HCT116 (cell line): Measurements from ENCODE around the gene DACT3. TPM values are rescaled to one million over a fixed set of nuclear protein-coding genes. Genes with fewer than 3 reads are reported as not detected.

Experiments
- ATAC-seq: fragments of 200-7000 bp; cut with Tn5 transposase; 2 replicates; pipeline ENCODE4 v1.9.1; 2020; ENCODE audit warnings: mild to moderate bottlenecking, moderate library complexity
- BruUV-seq: library from RNA; stranded (reverse); fragments of 400-500 nt; replicated peaks from 2 replicates; lab custom pipeline; 2021; lab: Mats Ljungman, UMichigan
- CTCF ChIA-PET: fragments of 300-600 bp; sonication (Branson Sonifier 250); formaldehyde crosslinking; loops from one replicate; lab custom pipeline; 2021; ENCODE audit warnings: antibody characterized with exemption; lab: Charles Lee
- POLR2A ChIA-PET: fragments of 300-600, 350-600 bp; sonication (Branson Sonifier 250); formaldehyde crosslinking; loops from one replicate; lab custom pipeline; 2021; ENCODE audit warnings: antibody characterized with exemption; lab: Charles Lee
- RAD21 ChIA-PET, 2 experiments: fragments of 300-600 bp; sonication (Branson Sonifier 250); formaldehyde crosslinking; loops; one replicate each; lab custom pipeline; 2023; ENCODE audit warnings: low total read pairs in 2 of 2; ENCODE audit not compliant: uncharacterized antibody in 2 of 2, unreplicated experiment in 2 of 2, low non-redundant PET in 1 of 2; lab: Charles Lee
- DNase-seq: peaks from one replicate; pipeline ENCODE4 v3.0.0-alpha.2; 2010; ENCODE audit warnings: low read depth, low spot score
- H2AFZ ChIP-seq: fragments of 200-600 bp; shearing (Covaris generic), sonication (generic); 2 replicates; pipeline ENCODE4 v1.6.1; 2017; ENCODE audit warnings: low read depth, mixed run types, mixed read lengths, antibody characterized with exemption, low read length; ENCODE audit not compliant: poor library complexity, severe bottlenecking
- H3K27ac ChIP-seq: 2 replicates; pipeline ENCODE4 v1.5.1; 2012; ENCODE audit warnings: low read depth, low read length
- H3K27me3 ChIP-seq: fragments of 200-600 bp; sonication (generic); 2 replicates; pipeline ENCODE4 v1.6.1; 2016; ENCODE audit warnings: mixed run types, low read length, mixed read lengths; ENCODE audit not compliant: insufficient read depth
- H3K36me3 ChIP-seq, 2 experiments: fragments of 200-500 bp in 1 of 2; fragments of 200-600 bp in 1 of 2; sonication (Bioruptor generic) in 1 of 2; sonication (generic) in 1 of 2; 2 replicates each; pipeline versions ENCODE4 v1.5.1 to v1.6.1; 2014 to 2016; ENCODE audit warnings: low read length in 2 of 2, inconsistent platforms in 1 of 2, mixed read lengths in 1 of 2, mixed run types in 1 of 2; ENCODE audit not compliant: insufficient read depth in 2 of 2, control insufficient read depth in 1 of 2
- H3K4me1 ChIP-seq, 2 experiments: fragments of 200-600 bp in 1 of 2; sonication (generic) in 1 of 2; 2 replicates each; pipeline versions ENCODE4 v1.5.1 to v1.6.1; 2012 to 2017; ENCODE audit warnings: low read length in 2 of 2, inconsistent platforms in 1 of 2, mild to moderate bottlenecking in 1 of 2, mixed read lengths in 1 of 2, mixed run types in 1 of 2, moderate library complexity in 1 of 2; ENCODE audit not compliant: insufficient read depth in 2 of 2, control insufficient read depth in 1 of 2
- H3K4me2 ChIP-seq: fragments of 200-600 bp; sonication (generic); 2 replicates; pipeline ENCODE4 v1.6.1; 2017; ENCODE audit warnings: mixed run types, low read length, mixed read lengths
- H3K4me3 ChIP-seq, 2 experiments: fragments of 200-600 bp in 1 of 2; sonication (generic) in 1 of 2; replicated peaks in 1 of 2; 2 replicates each; pipeline ENCODE4 v1.5.1; 2011 to 2016; ENCODE audit warnings: low read length in 2 of 2, control low read depth in 1 of 2, low read depth in 1 of 2, mild to moderate bottlenecking in 1 of 2, mixed read lengths in 1 of 2, mixed run types in 1 of 2
- H3K79me2 ChIP-seq: fragments of 200-600 bp; sonication (generic); 2 replicates; pipeline ENCODE4 v1.6.1; 2017; ENCODE audit warnings: mild to moderate bottlenecking, mixed run types, low read length, moderate library complexity, mixed read lengths; ENCODE audit not compliant: insufficient read depth
- H3K9ac ChIP-seq: fragments of 200-600 bp; sonication (generic); 2 replicates; pipeline ENCODE4 v1.6.1; 2016; ENCODE audit warnings: low read length, mixed read lengths
- H3K9me2 ChIP-seq: fragments of 200-600 bp; sonication (generic), shearing (Covaris generic); 2 replicates; pipeline ENCODE4 v1.6.1; 2017; ENCODE audit warnings: mixed run types, mild to moderate bottlenecking, moderate library complexity; ENCODE audit not compliant: insufficient read depth
- H3K9me3 ChIP-seq, 2 experiments: fragments of 200-500 bp in 1 of 2; fragments of 200-600 bp in 1 of 2; sonication (Bioruptor generic) in 1 of 2; sonication (generic) in 1 of 2; 2 replicates each; pipeline ENCODE4 v1.6.1; 2014 to 2017; ENCODE audit warnings: low read length in 2 of 2, mixed read lengths in 2 of 2, inconsistent platforms in 1 of 2, low read depth in 1 of 2, mild to moderate bottlenecking in 1 of 2, mixed run types in 1 of 2, moderate library complexity in 1 of 2; ENCODE audit not compliant: control insufficient read depth in 1 of 2, insufficient read depth in 1 of 2
- H4K20me1 ChIP-seq: fragments of 200-600 bp; sonication (generic), shearing (Covaris generic); 2 replicates; pipeline ENCODE4 v1.6.1; 2017; ENCODE audit warnings: mixed run types, mild to moderate bottlenecking, moderate library complexity; ENCODE audit not compliant: insufficient read depth
- EZH2phosphoT487 ChIP-seq: fragments of 200-600 bp; IDR thresholded peaks from 2 replicates; pipeline ENCODE4 v1.6.1; 2018; ENCODE audit warnings: antibody characterized with exemption, borderline replicate concordance
- RAD21 ChIP-seq: IDR thresholded peaks from 2 replicates; pipeline ENCODE4 v1.6.1; 2012; ENCODE audit warnings: low read depth, mild to moderate bottlenecking
- intact Hi-C: fragments of 100-400 bp; cut with micrococcal nuclease; formaldehyde crosslinking; loops from 2 replicates; pipeline ENCODE4 v1.10.0; 2022
- total RNA-seq: library from RNA; stranded (reverse); gene quantifications from one replicate; pipeline ENCODE4 v1.2.1, GENCODE V29; 2021; ENCODE audit not compliant: unreplicated experiment
- TF ChIP-seq, protein P1 (sequence below), 3 experiments: fragments of 200-600 bp in 1 of 3; sonication (generic) in 1 of 3; IDR thresholded peaks in 2 of 3; conservative IDR thresholded peaks in 1 of 3; 2 replicates each; pipeline ENCODE4 v1.5.1; 2012 to 2017; ENCODE audit warnings: low read depth in 2 of 3, low read length in 2 of 3, antibody characterized with exemption in 1 of 3, borderline replicate concordance in 1 of 3, control low read depth in 1 of 3, mild to moderate bottlenecking in 1 of 3, mixed read lengths in 1 of 3, mixed run types in 1 of 3, moderate library complexity in 1 of 3; ENCODE audit not compliant: insufficient read depth in 1 of 3

Gene DACT3
- total RNA-seq, 1 experiment from 2014 or later: 2.0 TPM

DNA sequence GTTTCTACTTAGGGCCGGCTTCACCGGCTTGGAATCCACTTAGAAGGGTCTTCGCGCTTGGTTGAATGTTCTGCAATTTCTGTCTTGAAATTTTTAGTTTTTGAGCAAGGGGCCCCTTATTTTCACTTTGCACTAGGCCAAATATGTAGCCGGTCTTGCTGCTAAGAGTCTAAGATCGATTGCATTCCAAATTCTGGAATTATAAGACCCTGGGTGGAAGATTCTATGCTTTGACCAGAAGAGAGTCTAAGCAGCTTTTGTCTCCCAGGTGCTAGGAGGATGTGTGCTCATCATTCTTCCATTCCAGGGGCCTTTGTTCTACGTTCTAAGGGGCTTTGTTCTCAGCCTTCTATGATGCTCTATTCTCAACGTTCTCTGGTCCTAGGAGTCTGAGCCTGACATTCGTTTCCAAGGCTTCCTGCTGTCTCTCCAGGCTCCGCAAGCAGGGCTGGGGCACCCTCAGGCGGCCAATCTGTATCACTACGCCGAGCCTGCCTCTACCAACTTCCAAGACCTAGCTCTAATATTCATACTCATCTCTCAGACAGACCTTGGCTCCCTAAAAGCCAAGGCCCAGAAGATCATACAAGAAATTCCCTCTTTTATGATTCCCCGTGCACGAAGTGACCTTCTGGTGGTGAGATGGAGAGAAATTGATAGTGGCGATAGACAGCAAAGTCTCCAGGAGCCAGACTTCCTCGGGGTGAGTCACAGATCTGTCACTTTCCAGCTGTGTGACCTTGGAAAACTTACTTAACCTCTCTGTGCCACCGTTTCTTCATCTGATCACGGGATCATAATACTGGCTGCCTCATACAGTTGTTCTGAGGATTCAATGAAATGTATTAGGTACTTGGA, 982 bp upstream of the DACT3 start:
- peak overlapping the region; percentile 90 for H3K4me2 ChIP-seq
- no peaks in the 10 kb centered on the region for H4K20me1 ChIP-seq
- H3K27me3 ChIP-seq: no peaks in the 10 kb centered on the region
- DNase-seq: peak; percentile 80
- H3K79me2 ChIP-seq: no peaks in the 10 kb centered on the region
- H3K9me2 ChIP-seq: no peaks in the 10 kb centered on the region
- H3K9me3 ChIP-seq: no peaks in the 10 kb centered on the region
- H3K27ac ChIP-seq: no peak overlapping the region
- peak overlapping the region; percentile 39 to 56 for H3K4me3 ChIP-seq
- peak; percentile 97 for TF ChIP-seq RAD21
- TF ChIP-seq, protein P1, sequence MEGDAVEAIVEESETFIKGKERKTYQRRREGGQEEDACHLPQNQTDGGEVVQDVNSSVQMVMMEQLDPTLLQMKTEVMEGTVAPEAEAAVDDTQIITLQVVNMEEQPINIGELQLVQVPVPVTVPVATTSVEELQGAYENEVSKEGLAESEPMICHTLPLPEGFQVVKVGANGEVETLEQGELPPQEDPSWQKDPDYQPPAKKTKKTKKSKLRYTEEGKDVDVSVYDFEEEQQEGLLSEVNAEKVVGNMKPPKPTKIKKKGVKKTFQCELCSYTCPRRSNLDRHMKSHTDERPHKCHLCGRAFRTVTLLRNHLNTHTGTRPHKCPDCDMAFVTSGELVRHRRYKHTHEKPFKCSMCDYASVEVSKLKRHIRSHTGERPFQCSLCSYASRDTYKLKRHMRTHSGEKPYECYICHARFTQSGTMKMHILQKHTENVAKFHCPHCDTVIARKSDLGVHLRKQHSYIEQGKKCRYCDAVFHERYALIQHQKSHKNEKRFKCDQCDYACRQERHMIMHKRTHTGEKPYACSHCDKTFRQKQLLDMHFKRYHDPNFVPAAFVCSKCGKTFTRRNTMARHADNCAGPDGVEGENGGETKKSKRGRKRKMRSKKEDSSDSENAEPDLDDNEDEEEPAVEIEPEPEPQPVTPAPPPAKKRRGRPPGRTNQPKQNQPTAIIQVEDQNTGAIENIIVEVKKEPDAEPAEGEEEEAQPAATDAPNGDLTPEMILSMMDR (IDR thresholded peaks at IDR 0.05 in 2 of 3, conservative IDR thresholded peaks at IDR 0.05 in 1 of 3; ENCODE audit: borderline replicate concordance in 1 of 3, insufficient read depth in 1 of 3, low read depth in 2 of 3, low read length in 2 of 3): peak; percentile 83 to 96 (median 96)
- no peak for TF ChIP-seq EZH2phosphoT487
- TF ChIP-seq, all 23 proteins: peak for 2
- RAD21 ChIA-PET: interaction anchor here (0.7 to 2.8 kb wide), 8 partner anchors 33 to 132 kb away, joined by 3 to 19 read pairs (median 6); no protein-coding TSS in a partner anchor
- Histone ChIP-seq H2AFZ (peak overlapping the region; percentile 94), H3K36me3 (no peaks in the 10 kb centered on the region), H3K4me1 (peaks cover 14 to 29% of the 10 kb centered on the region in 2 experiments), H3K9ac (peak overlapping the region; percentile 47)
- peak; percentile 66 for ATAC-seq
- POLR2A ChIA-PET: interaction anchor here (0.6 to 1.6 kb wide), 10 partner anchors 9 to 90 kb away, joined by 3 to 11 read pairs (median 4); no protein-coding TSS in a partner anchor
- no TSS peak for BruUV-seq
- CTCF ChIA-PET: interaction anchor here (0.6 to 4.4 kb wide), 26 partner anchors 9 to 148 kb away, joined by 3 to 217 read pairs (median 5); no protein-coding TSS in a partner anchor
- intact Hi-C loops: loop anchor here (1.0 kb wide), 2 partner anchors 48 to 133 kb away; no protein-coding TSS in a partner anchor
